OCI-M2 (cell line): Measurements from ENCODE around the gene C2CD4C.
"Not testable (repeated sequence)": the region's sequence is repeated elsewhere in the genome, so short reads cannot be mapped to it uniquely, and the experiment has no call there.

ENCODE experiments used
- DNase-seq: peaks from one replicate; lab custom pipeline; 2025; ENCODE audit not compliant: unreplicated experiment; lab: John Stamatoyannopoulos, UW

C2CD4C gene

GRCh38 chr19:415292-415691 lies 6.3 kb upstream of the C2CD4C start:
- no peak for DNase-seq

- no peak for DNase-seq
These were observed 4.9 kb upstream of the C2CD4C start for GRCh38 chr19:413756-414420.

- DNase-seq = no peak
These were observed 3.7 kb upstream of the C2CD4C start for GRCh38 chr19:412356-413355.

GRCh38 chr19:411723-412355 lies 2.9 kb upstream of the C2CD4C start:
- no peak for DNase-seq

GRCh38 chr19:411121-411722 lies 2.3 kb upstream of the C2CD4C start:
- DNase-seq = not testable (repeated sequence)

GRCh38 chr19:410243-410781 lies 1.4 kb upstream of the C2CD4C start:
- DNase-seq = no peak

- no peak for DNase-seq
These were observed 732 bp upstream of the C2CD4C start for GRCh38 chr19:409516-410242.

- DNase-seq = no peak
These were observed 476 bp downstream of the C2CD4C start for GRCh38 chr19:408441-408901.

GRCh38 chr19:407511-408440 lies 1.2 kb downstream of the C2CD4C start:
- DNase-seq = no peak

- DNase-seq = no peak
These were observed 1.9 kb downstream of the C2CD4C start for GRCh38 chr19:406971-407510.

- DNase-seq = no peak
These were observed 2.7 kb downstream of the C2CD4C start for GRCh38 chr19:406135-406781.

GRCh38 chr19:405121-405965 lies 3.6 kb downstream of the C2CD4C start:
- no peak for DNase-seq

- no peak for DNase-seq
These were observed 5.5 kb downstream of the C2CD4C start for GRCh38 chr19:403221-404027.

- DNase-seq = no peak
These were observed 6.2 kb downstream of the C2CD4C start for GRCh38 chr19:402786-403185.

GRCh38 chr19:401866-402511 lies 7.0 kb downstream of the C2CD4C start:
- no peak for DNase-seq
